Body of pancreas (tissue), 4 donors: ENCODE measurements around the gene MAP3K4.

ENCODE experiments used
- CTCF ChIP-seq, 7 experiments: fragments of 450-650 bp in 4 of 7; fragments of 200-600 bp in 3 of 7; sonication (generic) in 3 of 7; IDR thresholded peaks; one replicate each; pipeline ENCODE4 v1.5.1; 2016 to 2019; ENCODE audit warnings: antibody characterized with exemption in 7 of 7
- POLR2A ChIP-seq, 3 donors: fragments of 450-650 bp; IDR thresholded peaks; one replicate each; pipeline ENCODE4 v1.6.1; 2016; ENCODE audit warnings: antibody characterized with exemption in 3 of 3, mild to moderate bottlenecking in 2 of 3

GRCh38 chr6:160959726-160960435 lies 31.7 kb upstream of the MAP3K4 start:
- TF ChIP-seq POLR2A (IDR thresholded peaks at IDR 0.05), result no peak
- TF ChIP-seq CTCF (IDR thresholded peaks at IDR 0.05), result no peak
